Muscle layer of colon (tissue), 2 donors: ENCODE data around the gene TNIK.

Source experiments
- H3K27ac ChIP-seq: one replicate; pipeline ENCODE4 v1.7.0; 2013; ENCODE audit warnings: low read depth, mild to moderate bottlenecking, low read length, moderate library complexity
- H3K27me3 ChIP-seq, 2 donors: one replicate each; pipeline ENCODE4 v1.7.0; 2013; ENCODE audit warnings: low read length in 2 of 2, mild to moderate bottlenecking in 2 of 2; ENCODE audit not compliant: insufficient read depth in 2 of 2, control insufficient read depth in 1 of 2
- H3K36me3 ChIP-seq: one replicate; pipeline ENCODE4 v1.7.0; 2013; ENCODE audit warnings: mild to moderate bottlenecking, low read length; ENCODE audit not compliant: insufficient read depth
- H3K4me1 ChIP-seq: one replicate; pipeline ENCODE4 v1.7.0; 2013; ENCODE audit warnings: mild to moderate bottlenecking, low read length; ENCODE audit not compliant: insufficient read depth
- H3K4me3 ChIP-seq, 2 donors: one replicate each; pipeline ENCODE4 v1.7.0; 2013; ENCODE audit warnings: low read length in 2 of 2, low read depth in 1 of 2, mild to moderate bottlenecking in 1 of 2, moderate library complexity in 1 of 2
- H3K9ac ChIP-seq: one replicate; pipeline ENCODE4 v1.7.0; 2013; ENCODE audit warnings: low read length
- H3K9me3 ChIP-seq: one replicate; pipeline ENCODE4 v1.7.0; 2013; ENCODE audit warnings: mild to moderate bottlenecking, low read length
- donor health status: abdominal sarcoma.
- donor health status: Adenocarcinoma of cecum.

TNIK gene

DNA sequence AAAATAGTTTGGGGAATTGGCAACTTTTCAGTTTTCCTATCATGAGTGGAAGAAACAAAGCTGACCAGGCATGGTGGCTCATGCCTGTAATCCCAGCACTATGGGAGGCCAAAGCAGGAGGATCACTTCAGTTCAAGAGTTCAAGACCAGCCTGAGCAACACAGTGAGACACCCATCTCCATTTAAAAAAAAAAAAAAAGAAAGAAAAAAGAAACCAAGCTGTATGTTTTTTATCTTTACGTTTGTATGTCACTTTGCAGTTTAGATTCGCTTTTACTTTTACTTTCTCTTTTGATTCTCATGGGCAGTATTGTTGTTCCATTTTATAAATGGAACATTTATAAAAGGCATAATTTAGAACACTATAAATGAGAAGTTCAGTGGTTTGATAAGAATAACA lies 31.2 kb upstream of the TNIK start:
- H3K27me3 ChIP-seq: no peaks in the 10 kb centered on the region
- no peak overlapping the region for H3K4me3 ChIP-seq
- no peak overlapping the region for H3K9ac ChIP-seq
- H3K36me3 ChIP-seq: no peaks in the 10 kb centered on the region
- H3K4me1 ChIP-seq: peaks cover 5% of the 10 kb centered on the region
- H3K27ac ChIP-seq: no peak overlapping the region
- H3K9me3 ChIP-seq: no peaks in the 10 kb centered on the region

DNA sequence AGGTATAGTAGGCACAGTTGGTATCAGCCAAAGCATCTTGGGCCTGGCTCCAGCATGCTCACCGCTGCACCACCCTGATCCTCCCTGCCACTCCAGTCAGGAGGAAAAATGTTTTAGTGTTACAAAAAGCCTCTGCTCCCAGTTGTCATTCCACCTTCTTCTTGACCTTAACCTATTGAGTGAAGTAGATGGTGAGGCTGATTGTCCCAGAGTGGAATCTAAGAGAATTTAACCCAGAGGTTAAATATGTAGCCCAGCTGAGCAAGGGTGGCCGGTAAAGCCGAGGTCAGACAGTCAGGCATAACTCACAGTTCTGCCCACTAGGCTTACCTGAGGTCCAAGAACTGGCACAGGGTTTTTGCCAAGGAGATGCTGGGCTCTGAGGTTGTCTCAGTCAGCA lies 30.7 kb upstream of the TNIK start:
- H3K27ac ChIP-seq: no peak overlapping the region
- H3K4me1 ChIP-seq: peaks cover 5% of the 10 kb centered on the region
- H3K36me3 ChIP-seq: no peaks in the 10 kb centered on the region
- H3K9me3 ChIP-seq: no peaks in the 10 kb centered on the region
- H3K4me3 ChIP-seq: no peak overlapping the region
- no peak overlapping the region for H3K9ac ChIP-seq
- H3K27me3 ChIP-seq: no peaks in the 10 kb centered on the region

DNA sequence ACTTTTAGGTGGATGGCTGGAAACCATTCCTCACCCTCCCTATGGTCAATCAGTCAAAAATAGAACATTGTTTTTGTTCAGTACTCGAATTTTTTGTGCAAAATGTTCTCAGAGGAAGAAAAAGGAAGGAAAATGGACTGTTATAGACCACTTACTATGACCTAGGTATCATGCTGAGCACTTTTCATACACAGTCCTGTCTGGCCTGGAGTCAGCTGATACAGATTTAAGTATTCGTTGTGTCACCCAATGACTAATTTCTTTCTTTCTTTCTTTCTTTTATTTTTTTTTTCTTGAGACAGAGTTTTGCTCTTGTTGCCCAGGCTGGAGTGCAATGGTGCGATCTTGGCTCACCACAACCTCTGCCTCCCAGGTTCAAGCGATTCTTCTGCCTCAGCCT lies 29.1 kb upstream of the TNIK start:
- Histone ChIP-seq H3K4me3 (no peak overlapping the region), H3K27me3 (no peaks in the 10 kb centered on the region), H3K4me1 (peaks cover 5% of the 10 kb centered on the region), H3K36me3 (no peaks in the 10 kb centered on the region), H3K9ac (no peak overlapping the region), H3K9me3 (no peaks in the 10 kb centered on the region), H3K27ac (no peak overlapping the region)

DNA sequence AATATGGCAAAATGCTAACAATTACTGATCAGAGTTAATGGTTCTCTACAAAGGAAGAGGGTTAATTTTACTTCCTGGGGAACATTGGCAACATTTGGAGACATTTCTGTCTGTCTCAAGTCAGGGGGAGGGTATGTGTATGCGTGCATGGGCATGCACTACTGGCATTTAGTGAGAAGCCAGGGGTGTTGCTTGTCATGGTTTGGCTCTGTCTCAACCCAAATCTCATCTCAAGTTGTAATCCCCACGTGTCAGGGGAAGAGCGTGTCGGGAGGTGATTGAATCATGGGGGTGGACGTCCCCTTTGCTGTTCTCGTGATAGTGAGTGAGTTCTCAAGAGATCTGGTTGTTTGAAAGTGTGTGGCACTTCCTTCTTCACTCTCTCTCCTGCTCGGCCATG lies 28.3 kb upstream of the TNIK start:
- H3K27me3 ChIP-seq: no peaks in the 10 kb centered on the region
- no peak overlapping the region for H3K27ac ChIP-seq
- no peaks in the 10 kb centered on the region for H3K9me3 ChIP-seq
- no peak overlapping the region for H3K4me3 ChIP-seq
- no peak overlapping the region for H3K9ac ChIP-seq
- peaks cover 5% of the 10 kb centered on the region for H3K4me1 ChIP-seq
- no peaks in the 10 kb centered on the region for H3K36me3 ChIP-seq

DNA sequence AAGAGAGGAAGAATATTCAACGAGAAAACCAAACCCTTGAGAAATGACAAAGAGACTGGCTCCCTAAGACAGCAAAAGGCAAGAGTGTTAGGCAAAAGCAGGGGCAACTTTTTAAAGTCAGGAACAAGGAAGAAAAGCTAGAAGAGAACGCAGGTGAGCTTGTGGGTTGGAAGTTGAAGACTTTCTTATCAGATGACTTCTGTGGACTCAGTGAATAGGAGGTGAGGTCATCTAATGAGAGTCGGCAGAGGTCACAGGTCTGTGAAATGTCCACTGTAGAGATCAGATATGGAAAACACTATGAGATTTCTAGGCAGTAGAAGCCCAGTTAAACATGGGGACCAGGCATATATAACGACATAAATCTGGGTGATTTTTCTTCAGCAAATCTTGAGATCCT lies 27.2 kb upstream of the TNIK start:
- Histone ChIP-seq H3K9ac (no peak overlapping the region), H3K4me3 (no peak overlapping the region), H3K36me3 (no peaks in the 10 kb centered on the region), H3K4me1 (peaks cover 5% of the 10 kb centered on the region), H3K9me3 (no peaks in the 10 kb centered on the region), H3K27me3 (no peaks in the 10 kb centered on the region), H3K27ac (no peak overlapping the region)

DNA sequence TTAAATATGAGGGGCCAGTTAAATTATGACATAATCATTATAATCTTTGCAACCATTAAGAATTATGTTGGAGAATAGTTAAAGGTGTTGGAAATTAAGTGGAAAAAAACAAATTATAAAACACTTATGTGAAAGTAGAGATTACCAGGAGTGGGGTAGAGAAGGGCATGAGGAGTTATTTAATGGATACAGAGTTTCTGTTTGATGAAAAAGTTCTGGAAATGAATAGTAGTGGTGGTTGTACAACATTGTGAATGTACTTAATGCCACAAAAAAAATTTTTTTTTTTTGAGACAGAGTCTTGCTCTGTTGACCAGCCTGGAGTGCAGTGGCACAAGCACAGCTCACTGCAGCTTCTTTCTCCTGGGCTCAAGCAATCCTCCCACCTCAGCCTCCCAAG lies 25.1 kb upstream of the TNIK start:
- H3K4me3 ChIP-seq: no peak overlapping the region
- no peaks in the 10 kb centered on the region for H3K9me3 ChIP-seq
- H3K9ac ChIP-seq: no peak overlapping the region
- no peaks in the 10 kb centered on the region for H3K27me3 ChIP-seq
- H3K36me3 ChIP-seq: no peaks in the 10 kb centered on the region
- H3K4me1 ChIP-seq: no peaks in the 10 kb centered on the region
- no peak overlapping the region for H3K27ac ChIP-seq

DNA sequence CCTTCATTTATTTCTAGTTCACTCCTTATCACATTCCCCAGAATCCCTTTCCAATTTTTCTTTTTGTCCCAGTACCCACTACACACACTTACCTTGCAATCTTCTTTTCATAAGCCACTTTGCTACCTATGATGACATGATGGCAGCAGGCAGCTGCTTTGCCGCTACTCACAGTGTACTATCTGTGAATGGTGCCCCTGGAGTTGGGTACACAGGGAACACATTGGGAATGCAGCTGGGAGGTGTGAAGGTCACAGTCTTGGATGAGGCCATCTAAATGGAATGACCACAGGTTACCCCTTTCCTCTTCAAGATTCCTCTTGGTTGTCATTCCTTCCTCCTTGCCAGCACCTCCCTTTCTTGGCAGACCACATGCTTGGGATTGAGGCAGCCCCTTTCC lies 20.8 kb upstream of the TNIK start:
- no peaks in the 10 kb centered on the region for H3K36me3 ChIP-seq
- H3K4me1 ChIP-seq: no peaks in the 10 kb centered on the region
- H3K9ac ChIP-seq: no peak overlapping the region
- H3K27ac ChIP-seq: no peak overlapping the region
- no peaks in the 10 kb centered on the region for H3K27me3 ChIP-seq
- no peaks in the 10 kb centered on the region for H3K9me3 ChIP-seq
- H3K4me3 ChIP-seq: no peak overlapping the region

DNA sequence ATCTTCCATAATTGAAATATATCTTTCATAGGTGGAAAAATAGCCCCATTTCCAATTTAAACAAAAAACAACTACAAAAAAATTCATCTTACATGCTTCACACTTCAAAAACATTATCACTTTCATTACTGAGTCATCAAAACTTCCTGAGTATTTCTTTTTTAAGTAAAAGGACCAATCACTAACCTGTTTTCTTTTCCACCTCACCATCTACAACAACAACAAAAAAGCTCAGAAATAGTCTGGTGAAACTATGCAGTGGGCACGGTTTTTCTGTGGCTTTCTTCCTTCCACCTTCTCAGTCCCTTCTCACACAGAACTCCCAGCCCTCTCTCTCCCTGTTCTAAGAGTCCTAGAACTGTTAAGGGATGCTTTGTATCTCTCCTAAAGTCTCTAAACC lies 20.3 kb upstream of the TNIK start:
- no peaks in the 10 kb centered on the region for H3K27me3 ChIP-seq
- no peak overlapping the region for H3K27ac ChIP-seq
- H3K4me1 ChIP-seq: no peaks in the 10 kb centered on the region
- H3K36me3 ChIP-seq: no peaks in the 10 kb centered on the region
- H3K4me3 ChIP-seq: no peak overlapping the region
- no peaks in the 10 kb centered on the region for H3K9me3 ChIP-seq
- H3K9ac ChIP-seq: no peak overlapping the region

DNA sequence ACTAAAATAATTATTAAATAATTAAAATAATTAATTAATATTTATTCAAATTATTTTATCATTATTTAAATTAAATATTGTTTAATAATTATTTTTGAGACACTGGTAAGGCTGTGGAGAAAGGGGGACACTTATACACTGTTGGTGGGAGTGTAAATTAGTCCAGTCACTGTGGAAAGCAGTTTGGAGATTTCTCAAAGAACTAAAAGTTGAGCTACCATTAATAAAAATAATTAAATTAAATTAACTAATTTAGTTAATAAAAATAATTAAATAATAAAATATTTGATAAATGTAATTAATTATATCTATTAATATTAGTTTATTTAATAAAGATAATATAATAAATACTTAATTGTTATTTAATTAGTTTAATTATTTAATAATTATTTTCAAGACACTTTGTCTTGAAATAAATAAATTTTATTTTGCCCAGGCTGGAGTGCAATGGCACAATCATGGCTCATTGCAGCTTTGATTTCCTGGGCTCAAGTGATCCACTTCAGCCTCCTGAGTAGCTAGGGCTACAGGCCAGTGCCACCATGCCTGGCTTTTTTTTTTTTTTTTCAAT lies 16.4 kb upstream of the TNIK start:
- Histone ChIP-seq H3K9me3 (no peaks in the 10 kb centered on the region), H3K4me1 (no peaks in the 10 kb centered on the region), H3K27ac (no peak overlapping the region), H3K27me3 (no peaks in the 10 kb centered on the region), H3K9ac (no peak overlapping the region), H3K36me3 (no peaks in the 10 kb centered on the region), H3K4me3 (no peak overlapping the region)

DNA sequence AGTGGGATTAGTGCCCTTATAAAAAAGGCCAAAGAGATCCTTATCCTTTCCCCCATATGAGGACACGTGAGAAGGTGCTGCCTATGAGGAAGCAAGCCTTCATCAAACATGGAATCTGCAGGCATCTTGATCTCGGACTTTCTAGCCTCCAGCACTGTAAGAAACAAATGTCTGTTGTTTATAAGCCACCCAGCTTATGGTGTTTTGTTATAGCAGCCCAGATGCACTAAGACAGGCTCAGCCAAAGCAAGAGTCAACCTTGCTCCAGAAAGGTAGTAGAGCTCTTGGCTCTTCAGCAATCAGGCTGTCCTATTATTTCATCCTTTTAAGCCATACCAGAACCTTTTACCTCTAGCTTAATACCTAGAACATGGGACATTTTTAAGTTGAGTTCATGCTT lies 12.3 kb upstream of the TNIK start:
- Histone ChIP-seq H3K27ac (no peak overlapping the region), H3K9ac (no peak overlapping the region), H3K9me3 (no peaks in the 10 kb centered on the region), H3K4me3 (no peak overlapping the region), H3K27me3 (no peaks in the 10 kb centered on the region), H3K4me1 (no peaks in the 10 kb centered on the region), H3K36me3 (no peaks in the 10 kb centered on the region)

DNA sequence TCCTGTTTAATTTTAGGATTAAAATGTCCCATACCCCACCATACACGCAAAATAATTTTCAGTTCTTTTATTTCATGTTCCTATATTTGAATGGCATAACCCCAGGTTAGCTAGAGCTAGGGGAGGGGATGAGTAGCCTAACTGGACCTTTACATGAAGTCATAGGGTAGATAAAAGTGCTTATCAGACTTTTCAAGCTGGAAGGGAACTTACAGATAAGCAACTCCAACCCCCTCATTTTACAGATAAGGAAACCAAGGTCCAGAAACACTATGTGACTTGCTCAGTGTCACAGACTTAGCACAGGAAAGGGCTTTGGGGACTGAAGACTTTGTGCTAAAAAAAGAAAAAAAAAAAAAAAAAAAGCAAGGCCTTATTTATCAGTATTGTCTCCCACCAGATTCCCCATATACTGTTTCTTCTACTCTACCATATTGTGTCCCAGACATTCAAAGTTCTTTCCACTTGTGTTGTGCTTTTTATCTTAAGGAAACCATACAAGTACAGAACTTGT lies 10.6 kb upstream of the TNIK start:
- H3K27ac ChIP-seq: no peak overlapping the region
- no peak overlapping the region for H3K4me3 ChIP-seq
- H3K9ac ChIP-seq: no peak overlapping the region
- H3K36me3 ChIP-seq: no peaks in the 10 kb centered on the region
- H3K27me3 ChIP-seq: no peaks in the 10 kb centered on the region
- no peaks in the 10 kb centered on the region for H3K9me3 ChIP-seq
- H3K4me1 ChIP-seq: no peaks in the 10 kb centered on the region

DNA sequence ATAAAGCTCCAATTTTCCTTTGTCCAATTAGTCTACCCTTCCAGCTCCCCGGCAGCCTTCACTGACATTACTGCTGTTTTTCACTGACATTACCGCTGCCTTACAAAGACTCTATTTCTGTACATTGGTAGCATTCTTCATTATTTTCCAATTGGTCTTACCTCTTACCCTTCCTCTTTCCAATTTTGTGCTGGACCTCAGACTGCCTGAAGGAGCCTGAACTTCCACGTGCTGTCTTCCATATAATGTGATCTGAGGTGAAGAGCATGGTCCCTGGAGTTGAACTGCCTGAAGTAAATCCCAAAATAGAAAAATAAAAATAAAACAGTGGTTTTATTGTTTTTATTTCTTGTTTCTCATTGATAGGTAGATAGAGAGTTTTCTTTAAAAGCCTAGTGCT lies 9.2 kb upstream of the TNIK start:
- Histone ChIP-seq H3K9ac (no peak overlapping the region), H3K27me3 (no peaks in the 10 kb centered on the region), H3K4me3 (no peak overlapping the region), H3K4me1 (no peaks in the 10 kb centered on the region), H3K9me3 (no peaks in the 10 kb centered on the region), H3K36me3 (no peaks in the 10 kb centered on the region), H3K27ac (no peak overlapping the region)
